GM19035 (cell line): Measurements from ENCODE around the gene RAPGEF2.

Experiments used
- ATAC-seq: cut with Tn5 transposase; IDR thresholded peaks from one replicate; pipeline ENCODE4 v1.9.1; 2021; ENCODE audit not compliant: unreplicated experiment

Gene RAPGEF2

DNA sequence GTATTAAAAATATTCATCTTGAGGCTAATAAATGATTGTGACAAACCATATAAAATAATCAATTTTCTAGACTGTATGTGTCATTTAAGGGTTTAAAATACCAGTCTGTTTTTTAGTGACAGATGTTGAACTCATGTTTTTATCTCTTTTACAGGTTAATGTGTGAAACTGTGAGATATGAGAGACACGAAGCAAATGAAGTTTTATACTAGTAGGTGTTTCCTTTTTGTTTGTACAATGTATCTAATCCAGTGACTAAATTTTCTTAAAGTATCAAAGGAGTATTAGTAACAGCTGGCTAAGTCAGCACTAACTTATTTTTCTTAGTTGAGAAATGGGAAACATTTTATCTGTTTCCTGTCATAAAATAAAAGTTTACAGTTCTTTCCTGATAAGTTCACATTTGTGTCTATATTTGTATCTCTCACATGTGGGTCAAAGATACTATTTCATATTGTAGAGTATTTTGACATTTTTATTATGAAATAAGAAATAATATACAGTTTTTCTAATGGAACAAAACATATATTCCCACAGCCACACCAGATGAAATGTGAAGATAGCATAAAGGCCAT, 90.3 kb downstream of the RAPGEF2 start:
- no peak for ATAC-seq

DNA sequence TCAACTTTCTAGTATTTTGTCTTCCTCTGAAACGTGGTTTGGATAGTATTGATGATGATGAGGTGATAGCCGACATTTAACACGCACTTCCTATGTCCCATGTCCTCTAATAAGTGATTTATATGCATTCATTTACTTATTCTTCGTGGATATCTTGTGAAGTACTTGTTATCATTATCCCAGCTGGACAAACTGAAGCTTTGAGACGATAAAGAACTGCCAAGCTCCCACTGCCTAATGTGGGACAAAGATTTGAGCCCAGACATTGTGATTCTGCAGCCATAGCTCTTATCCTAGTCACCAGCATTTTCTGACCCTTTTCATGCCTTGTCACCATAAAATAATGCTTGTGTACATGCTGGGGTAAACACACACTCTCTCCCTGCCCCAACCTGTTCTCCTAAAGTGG, 92.5 kb downstream of the RAPGEF2 start:
- ATAC-seq, result no peak

DNA sequence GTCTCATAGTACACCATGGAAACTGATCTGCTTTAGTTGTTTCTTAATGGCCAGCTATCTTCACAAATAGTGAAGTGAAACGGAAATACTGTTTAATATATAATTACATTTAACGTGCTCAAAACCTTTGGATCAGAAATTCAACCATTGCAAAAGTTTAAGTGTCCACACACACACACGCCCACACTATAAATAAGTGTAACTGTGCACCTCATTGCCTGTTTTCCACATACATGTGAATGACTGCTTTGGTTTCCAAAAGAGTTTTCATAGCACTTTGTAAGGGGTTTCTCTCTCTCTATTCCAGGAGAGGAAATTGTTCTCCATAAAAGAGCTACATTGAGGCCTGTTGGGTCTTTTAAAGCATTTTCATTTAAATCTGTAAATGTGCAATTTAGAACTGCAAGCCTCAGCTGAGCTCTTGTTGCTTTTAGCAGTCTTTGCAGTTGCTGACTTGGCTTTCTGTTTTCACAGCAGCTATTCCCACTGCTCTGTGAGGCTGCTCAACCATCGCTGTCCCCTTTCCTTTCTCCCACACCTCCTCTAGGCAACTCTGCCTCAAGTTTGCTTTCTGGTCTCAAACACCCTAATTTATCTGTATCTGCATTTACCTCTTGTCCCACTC, 94.5 kb downstream of the RAPGEF2 start:
- ATAC-seq, result no peak

DNA sequence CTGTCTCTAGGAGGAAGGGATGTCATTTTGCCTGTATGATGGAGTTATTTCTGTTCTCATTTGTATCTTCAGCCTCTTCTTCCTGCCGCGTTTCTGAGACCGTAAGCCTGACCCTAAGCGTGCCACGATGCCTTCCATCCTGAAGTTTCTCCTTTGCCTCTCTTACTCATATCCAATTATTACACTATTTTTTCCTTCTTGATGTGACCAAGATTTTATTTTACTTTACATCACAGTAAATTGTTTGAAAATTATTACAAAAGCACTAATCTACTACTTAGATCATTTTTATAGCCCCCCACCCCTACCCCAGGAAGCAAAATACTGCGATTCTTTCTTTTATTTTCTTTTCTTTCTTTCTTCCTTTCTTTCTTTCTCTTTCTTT, 95.0 kb downstream of the RAPGEF2 start:
- no peak for ATAC-seq

DNA sequence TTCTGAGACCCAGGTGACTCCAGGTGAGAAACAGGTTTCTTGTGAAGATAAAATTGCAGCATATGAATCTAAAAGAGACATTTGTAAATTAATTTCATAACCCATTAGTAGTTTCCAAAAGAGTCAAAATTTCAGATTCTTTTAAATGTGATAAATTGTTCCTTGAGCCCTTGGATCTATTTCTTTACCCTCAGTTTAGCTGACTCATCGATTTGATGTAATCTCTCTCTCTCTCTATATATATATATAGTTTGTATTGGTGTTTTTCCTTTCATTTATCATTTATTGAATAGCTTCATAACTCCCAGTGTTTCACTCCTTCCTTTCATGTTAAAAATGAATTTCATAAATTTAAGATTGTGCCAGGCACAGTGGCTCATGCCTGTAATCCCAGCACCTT, 96.9 kb downstream of the RAPGEF2 start:
- no peak for ATAC-seq

DNA sequence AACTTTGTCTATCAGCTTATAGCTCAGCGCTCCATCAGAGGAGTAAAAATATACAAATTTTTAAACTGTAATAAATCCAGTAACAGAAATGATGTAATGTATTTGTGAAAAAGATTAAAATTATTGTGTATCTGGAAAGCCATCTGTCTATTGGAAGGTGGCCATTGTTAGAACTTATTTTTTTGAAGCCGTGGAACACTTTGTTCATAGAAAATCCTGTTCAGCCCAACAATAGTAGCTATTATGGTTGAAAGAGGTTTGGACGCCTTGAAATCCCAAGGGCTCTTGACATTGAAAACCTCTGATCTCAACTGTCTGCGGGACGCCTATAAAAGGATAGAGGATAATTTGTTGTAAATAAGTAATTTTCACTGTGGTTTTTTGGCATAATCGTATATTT, 98.3 kb downstream of the RAPGEF2 start:
- ATAC-seq, result no peak

DNA sequence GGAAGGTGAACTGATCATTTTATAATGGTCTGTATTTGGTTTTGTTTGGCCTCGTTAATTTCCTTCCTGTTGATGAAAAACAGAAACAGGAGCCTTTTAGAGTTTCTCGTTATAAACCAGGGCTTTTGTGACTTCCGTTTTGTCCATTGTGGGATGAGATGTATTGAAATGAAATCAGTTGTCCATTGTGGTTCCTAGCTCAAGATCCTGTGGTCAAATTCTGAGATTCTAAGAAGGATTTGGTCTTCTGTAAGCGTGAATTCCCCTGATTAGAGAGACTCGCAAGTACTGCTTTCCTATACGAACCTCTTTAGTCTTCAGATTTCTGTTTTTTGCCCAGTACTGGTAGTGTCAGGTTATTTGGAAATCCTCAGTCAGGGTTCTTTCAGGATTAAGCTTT, 101.7 kb downstream of the RAPGEF2 start:
- ATAC-seq, result no peak

DNA sequence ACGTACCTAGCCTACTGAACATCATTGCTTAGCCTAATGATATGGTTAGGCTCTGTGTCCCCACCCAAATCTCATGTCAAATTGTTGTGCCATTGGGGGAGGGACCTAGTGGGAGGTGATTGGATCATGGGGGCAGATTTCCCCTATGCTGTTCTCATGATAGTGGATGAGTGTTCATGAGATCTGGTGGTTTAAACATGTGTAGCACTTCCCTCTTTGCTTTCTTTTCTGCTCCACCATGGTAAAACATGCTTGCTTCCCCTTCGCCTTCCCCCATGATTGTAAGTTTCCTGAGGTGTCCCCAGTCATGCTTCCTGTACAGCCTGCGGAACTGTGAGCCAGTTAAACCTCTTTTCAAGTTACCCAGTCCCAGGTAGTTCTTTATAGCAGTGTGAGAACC, 102.6 kb downstream of the RAPGEF2 start:
- ATAC-seq, result no peak

DNA sequence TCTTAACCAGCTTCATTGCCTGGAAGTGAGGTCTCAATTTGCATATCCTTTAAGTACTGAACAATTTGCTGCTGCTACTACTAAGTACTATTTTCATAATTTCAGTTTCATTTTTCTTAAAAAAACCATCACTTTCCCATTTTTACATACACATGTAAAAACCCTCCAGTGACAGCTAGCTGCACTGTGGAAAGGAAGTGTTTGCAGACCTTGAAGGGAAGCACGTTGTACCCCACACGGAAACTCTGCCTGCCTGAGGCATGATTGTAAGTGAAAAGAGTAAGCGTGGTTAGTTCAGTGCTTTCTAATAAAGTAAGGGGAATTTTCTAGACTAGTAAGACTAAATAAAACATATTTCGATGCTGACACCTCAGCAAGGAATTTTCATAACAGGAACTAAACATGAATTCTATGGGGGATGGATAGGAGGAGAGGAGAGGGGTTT, 103.6 kb downstream of the RAPGEF2 start:
- ATAC-seq, result peak; percentile 84

DNA sequence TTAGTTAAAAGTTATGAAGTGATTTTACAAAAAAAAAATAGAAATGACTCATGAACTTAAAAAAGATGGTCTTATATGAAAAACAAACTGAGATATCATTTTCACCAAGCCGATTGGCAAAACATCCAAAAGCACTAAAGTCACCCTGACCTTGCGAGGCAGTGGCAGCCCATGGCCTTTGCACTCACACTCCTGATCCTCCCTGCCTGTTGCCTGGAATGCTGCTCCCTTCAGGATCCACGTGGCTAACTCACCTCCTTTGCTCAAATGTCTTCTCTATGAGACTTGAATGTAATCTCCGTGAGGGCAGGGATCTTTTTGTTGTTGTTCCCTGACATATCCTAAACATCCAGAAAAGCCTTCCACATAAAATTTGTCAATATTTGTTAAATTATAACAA, 106.4 kb downstream of the RAPGEF2 start:
- ATAC-seq, result no peak

DNA sequence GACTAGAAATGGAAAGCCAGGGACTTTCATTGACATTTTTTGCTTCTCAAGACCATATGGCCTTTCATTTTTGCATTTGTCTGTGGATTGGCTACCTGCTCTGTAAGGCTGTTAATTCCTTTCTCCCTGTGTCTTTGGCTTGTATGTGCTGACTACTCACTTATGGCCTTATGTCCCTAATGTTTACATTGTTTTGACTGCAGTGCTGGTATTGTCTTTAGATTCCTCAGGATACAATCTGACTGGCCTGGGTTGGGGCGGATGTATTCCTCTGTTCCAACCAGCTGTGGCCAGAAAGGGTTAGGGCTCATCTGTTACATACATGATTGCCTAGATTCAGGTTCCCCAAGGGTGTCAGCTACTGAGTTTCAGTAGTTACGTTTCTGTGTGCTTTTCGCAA, 108.1 kb downstream of the RAPGEF2 start:
- ATAC-seq, result no peak

DNA sequence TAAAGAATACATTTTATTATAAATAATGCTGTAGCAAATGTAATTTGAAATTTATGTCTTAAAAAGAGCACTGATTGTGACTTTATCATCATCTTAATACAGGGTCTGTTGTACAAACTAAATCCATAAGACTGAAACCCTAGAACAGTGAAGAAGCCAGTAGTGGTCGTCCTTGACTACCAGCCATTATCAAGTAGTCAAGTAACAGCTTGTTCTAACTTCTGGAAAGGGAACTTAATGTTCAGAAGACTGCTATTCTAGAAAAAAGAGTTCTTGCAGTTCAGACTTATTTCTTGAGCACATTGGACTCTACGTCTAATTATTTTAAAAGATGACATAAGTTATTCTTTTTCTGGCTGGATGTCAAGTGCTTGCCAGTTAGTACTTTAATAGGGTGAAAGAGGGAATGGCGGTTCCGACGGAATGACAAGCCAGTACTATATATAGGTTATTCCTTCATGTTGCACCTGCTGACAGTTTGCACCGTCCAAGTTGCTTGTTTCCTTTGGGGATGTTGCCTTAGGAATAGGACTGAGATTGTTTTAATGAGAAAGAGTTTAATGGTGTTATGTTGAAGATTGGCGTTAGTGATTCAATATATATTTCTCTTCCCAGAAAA, 109.9 kb downstream of the RAPGEF2 start:
- no peak for ATAC-seq

DNA sequence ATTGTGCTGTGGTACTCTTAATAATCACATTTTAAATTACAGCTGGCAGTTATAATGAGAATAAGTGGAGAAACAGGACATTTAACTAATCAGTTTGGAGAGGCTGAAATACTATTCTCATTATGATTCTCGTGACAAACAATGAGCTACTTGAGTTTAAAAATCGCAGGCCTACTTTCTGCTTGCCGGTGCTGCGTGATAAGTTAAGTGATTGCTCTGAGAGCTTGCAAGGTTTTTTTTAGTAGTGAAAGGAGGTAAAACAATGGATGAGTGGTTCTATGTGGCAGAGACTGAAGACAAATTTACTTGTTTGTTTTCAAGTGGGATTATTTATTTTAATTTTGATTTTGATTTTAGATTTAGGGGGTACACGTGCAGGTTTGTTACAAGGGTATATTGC, 114.0 kb downstream of the RAPGEF2 start:
- no peak for ATAC-seq

DNA sequence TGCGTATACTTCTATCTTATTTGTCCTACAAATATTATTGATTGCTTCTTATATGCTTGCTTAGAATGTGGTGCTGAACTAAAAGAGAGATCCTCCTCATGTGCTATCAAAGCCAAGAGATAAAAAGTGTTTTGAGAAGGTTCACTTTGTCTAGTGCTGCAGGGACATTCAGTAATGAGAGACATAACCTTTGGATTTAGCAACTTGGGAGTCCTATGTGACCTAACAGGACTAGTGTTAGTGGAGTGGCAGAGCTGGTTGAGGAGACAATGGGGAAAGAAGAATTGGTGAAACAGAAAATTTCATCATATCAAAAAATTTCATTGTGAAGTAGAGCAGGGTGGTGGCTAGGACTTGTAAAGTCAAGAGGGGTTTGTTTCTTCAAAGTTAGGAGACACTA, 117.0 kb downstream of the RAPGEF2 start:
- ATAC-seq, result no peak

DNA sequence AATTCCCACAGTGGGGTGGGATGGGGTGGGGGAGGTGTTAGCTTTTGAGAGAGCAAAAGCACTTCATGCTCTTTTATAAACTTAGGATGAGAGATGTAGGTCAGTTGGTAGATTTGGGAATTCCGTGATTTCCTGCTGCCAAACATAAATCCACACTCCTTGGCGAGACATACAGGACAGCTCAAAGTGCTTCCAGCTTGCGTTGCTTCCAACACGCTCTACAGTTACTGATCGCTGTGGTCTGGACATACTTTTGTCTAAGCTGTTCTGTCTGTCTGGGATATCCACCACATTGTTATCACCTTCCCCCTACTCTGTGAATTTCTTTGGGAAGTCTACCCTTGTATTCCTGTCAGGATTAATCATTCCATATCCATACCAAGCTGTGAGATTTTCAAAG, 117.5 kb downstream of the RAPGEF2 start:
- no peak for ATAC-seq

DNA sequence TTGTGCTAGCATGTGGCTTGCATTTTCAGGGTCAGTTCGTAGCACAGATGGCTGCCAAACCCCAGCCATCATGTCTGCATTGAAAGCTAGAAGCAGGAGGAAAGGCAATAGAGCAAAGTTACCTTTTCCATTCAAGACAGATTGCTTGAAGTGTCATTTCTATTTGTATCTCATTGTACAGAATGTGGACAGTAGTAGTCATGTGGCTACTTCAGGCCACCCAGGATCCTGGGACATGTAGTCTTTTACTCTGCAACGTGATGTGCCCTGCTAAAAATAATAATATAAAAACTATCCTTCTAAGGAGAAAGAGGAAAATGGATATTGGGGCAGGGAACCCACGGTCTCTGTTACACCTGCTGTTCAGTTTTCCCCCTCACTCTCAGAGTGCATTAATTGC, 118.4 kb downstream of the RAPGEF2 start:
- no peak for ATAC-seq

DNA sequence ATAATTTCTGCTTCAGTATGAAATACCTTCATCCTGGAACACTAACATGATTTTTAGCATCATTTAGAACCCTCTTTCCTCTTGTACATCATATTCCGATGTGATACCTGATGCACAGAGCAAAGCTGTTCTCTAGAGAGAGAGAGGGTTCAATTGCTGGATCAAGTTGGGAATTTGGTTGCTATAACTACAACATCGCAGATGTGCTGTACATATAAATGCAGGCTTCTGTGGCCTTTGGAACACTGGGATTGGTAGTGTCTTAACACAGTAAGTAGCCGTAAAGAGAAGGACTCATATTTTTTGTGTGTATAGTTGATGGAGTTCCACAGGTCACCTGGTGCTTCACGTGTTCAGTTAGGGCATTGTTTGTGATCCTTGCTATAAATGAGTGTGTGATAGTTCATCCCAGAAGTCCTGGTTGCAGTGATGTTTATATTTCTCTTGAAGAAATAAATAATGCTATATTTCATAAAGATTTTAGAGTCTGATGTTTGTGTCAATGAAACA, 119.2 kb downstream of the RAPGEF2 start:
- no peak for ATAC-seq

DNA sequence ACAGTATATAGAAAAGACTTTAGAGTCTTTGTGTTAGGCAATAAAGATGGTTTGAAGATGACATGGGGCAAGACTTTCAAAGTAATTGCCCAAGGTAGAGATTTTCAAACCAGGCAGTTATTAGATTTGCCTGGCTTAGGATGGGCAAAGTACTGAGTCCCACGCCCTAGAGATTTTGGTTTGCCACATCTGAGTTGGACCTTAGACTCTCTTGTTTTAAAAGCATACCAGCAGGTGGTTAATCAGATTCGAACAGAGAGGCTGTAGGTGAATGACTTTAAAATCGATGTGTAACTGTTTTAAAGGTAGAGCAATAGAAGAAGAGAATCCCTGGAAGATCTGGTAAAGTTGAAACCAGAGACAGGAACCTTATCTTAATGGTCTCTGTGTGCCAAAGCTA, 121.5 kb downstream of the RAPGEF2 start:
- no peak for ATAC-seq

DNA sequence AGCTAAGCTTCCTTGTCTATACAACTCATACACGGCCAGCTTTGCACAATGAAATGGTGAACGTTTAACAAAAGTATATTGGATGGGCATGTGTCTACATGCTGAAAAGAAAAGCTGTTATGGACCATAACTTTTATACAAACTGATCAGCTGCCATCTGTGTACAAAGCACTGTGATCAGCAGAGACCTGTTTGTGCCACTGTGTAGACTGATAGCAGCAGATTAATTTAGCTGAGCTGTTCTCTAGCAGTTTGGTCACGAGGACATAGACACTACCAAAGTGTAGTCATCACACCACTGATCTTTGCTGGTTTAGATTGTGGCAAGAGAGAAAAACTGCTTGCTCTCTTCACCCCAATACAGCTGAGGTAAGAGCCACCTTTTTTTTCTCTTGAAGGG, 124.5 kb downstream of the RAPGEF2 start:
- no peak for ATAC-seq

DNA sequence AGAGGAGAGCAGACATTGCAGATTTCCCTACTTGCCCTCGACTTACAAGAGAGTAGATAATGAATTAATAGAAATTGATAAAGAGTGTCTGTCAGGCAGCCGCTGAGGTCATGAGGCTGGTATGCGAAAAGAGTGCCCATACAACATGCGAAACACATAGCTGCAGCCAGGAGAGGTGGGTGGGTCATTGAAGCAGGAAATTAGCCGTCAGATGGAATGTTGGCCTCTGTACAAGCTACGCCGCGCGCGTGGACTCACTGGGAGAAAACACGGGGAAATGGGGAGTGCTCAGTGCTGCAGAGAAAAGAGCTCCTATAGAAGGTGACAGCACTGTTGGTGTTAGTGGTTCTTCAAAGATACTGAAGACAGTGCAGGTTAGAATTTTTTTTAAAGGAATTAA, 125.1 kb downstream of the RAPGEF2 start:
- no peak for ATAC-seq

DNA sequence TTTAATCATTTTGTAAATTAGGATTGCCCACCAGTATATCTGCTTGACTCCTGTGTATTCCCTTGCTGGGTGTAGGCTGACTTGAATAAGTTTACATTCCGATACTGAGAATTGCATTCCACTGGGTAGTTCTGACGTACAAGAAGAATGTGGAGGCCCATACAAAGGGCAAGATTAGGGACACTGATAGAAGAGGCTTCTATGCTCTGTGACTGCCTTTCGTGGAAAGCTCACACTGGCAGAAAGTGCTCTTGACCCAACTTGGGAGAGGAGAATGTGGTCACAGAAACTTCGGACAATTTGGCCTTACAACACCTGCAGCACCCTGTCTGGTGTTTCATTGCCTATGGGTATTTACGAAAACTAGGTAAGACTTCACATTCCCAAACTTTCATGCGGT, 126.3 kb downstream of the RAPGEF2 start:
- ATAC-seq, result no peak

DNA sequence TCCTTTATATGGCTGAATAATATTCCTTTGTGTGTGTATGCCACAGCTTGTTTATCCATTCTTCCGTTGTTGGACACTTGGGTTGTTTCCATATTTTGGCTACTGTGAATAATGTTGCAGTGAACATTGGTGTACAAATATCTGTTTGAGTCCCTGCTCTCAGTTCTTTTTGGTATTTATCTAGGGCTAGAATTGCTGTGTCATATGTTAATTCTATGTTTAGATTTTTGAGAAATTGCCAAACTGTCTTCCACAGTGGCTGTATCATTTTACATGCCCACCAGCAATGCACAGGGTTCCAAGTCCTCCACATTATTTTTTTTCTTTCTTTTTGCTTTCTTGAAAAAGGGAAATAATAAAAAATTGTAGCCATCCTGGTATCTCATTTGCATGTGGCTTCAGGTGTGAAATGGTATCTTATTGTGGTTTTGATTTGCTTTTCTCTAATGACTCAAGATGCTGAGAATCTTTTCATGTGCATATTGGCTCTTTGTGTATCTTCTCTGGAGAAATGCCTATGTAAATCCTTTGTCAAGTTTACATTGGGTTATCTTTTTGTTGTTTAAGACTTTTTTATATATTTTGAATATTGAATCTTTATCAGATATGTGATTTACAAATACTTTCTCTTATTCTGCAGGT, 129.7 kb downstream of the RAPGEF2 start:
- ATAC-seq, result no peak
